ENCODE data around the gene RBMS3.
"Not testable (repeated sequence)": the region's sequence is repeated elsewhere in the genome, so short reads cannot be mapped to it uniquely, and the experiment has no call there.

Gene RBMS3

GRCh38 chr3:29280404-29281093 is at the start of gene RBMS3:
TSS of gene RBMS3 (plus strand) at chr3:29281071.
- peak; percentile 18 for DNase-seq

- DNase-seq, result not testable (repeated sequence)
Observed at GRCh38 chr3:29233126-29233525, 47.7 kb upstream of the RBMS3 start.

GRCh38 chr3:29236146-29236840 is 44.6 kb upstream of the RBMS3 start:
- DNase-seq, result no peak

DNA sequence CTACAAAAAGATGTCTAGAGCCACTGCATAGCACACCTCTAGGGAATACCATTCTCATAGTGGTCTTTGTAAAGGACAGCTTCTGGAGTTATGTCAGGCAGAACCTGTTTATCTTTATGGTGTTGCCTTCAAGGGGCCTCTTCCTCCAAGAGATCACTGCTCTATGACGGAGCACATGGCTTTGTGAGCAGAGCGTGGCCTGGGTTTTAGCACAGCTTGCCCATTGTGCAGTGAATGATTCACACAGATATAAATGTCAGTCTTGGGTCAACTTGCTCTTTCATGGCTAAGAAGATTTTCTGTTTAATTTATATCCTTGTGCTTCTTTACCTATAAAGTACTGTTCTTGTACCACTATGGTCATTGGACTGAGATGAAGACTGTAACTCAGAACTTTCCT is 41.5 kb upstream of the RBMS3 start:
- no peak for DNase-seq

DNA sequence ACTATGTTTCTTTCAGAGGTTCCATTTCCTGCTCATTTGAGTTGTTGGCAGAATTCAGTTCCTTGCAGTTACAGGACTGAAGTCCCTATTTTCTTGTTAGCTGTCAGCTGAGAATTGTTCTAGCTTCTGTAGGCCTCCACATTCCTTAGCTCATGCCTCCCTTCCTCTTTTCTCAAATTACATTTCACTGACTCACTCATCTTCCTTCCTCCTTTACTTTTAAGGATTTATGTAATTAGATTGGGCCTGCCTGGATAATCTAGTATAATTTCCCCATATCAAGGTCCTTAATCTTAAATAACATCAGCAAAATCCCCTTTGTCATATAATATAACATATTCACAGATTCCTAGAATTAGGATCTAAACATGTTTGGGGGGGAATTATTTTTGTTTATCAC is 40.6 kb upstream of the RBMS3 start:
- DNase-seq, result no peak

- DNase-seq, result no peak
Observed at GRCh38 chr3:29240887-29241286, 40.0 kb upstream of the RBMS3 start.

DNA sequence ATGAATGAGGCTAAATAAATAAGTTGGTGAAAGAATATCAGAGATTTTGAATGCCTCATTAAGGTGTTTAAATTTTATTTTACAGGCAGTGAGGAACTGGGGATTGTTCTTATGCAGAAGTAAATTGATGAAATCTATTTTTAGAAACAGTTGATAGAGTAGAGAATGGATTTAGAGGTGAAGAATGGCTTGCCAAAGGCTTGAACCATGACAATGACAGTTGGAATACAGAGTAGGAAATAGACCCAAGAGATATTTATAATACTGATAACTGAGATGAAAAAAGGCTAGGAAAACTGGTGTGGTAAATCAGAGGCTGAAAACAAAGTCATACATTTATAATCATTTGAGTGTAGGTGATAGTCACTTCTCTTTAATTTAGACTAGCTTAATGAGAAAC is 39.0 kb upstream of the RBMS3 start:
- DNase-seq, result no peak

- DNase-seq, result no peak
Observed at GRCh38 chr3:29242296-29242695, 38.6 kb upstream of the RBMS3 start.

DNA sequence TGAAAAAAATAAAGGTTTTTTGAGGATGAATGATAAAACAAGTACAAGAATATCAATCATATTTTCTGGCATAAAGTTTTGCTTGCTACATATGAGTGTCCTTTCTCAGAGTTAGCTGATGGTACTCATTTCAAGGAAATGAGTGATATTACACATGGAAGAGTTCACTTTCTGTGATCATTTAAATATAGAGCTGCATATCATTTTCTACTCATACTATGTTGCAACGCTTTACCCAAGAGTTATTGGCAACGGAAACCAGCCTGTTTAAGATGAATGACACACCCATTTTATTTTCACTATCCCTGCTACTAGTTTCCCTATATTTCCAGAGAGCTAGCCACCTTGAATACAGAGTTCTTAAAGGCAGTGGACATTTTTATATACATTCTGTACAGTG is 35.4 kb upstream of the RBMS3 start:
- no peak for DNase-seq

DNA sequence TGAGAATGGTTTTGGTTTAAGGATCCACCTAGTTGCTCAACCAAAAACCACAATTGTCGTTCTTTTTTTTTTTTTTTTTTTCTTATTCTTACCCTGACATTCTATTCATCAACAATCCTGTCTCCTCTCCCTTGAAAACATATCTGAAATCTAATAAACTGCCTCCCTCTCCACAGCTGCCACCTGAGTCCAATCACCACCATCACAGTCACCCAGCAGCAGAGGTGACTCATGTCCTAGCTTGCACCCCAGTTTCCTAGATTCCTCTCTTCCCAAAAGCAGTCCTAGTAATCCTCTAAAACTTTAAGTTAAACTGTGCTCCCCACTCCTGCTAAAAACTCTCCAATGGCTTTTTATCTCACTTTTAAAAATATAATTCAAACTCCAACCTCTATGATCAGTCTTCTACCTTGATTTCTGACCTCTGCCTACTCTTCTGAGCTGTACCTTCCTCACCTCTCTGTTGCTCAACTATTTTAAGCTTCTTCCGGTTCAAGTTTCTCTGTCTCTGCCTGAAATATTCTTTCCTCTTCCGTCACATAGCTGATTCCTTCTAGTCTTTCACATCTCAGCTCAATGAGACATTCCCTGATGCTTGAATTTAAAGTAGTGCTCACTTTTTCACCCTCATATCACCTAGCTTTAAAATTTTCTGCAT is 33.7 kb upstream of the RBMS3 start:
- no peak for DNase-seq

- no peak for DNase-seq
Observed at GRCh38 chr3:29249829-29250345, 31.0 kb upstream of the RBMS3 start.

DNA sequence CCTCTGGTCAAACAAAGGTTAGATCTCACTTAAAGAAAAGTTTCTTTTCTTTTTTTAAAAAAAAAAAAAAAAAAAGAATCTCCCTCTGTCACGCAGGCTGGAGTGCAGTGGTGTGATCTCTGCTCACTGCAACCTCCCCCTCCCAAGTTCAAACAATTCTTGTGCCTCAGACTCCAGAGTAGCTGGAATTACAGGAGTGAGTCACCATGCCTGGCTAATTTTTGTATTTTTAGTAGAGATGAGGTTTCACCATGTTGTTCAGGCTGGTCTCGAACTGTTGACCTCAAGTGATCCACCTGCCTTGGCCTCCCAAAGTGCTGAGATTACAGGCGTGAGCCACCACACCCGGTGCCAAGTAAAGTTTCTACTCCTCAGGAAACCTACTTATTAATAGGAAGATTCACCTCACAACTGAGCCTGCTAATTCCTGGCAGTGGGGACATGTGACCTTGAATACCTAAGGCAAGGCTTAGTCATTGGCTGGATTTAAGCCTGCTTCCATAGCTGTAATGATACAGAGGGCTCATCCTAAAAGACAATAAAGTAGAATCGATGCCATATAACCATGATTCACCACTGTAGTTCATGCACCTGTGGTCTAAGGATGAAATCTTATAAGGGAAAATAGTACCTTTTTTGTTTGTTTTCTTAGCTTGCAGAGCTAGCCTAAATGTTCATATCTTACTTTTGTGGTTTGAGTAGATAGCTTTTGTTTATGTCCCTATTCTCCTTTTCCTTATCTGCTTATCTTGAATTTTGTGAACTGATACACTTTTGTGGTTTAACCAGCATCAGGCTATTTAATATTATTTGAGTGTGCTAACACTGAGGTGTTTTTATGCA is 24.8 kb upstream of the RBMS3 start:
- DNase-seq, result no peak

DNA sequence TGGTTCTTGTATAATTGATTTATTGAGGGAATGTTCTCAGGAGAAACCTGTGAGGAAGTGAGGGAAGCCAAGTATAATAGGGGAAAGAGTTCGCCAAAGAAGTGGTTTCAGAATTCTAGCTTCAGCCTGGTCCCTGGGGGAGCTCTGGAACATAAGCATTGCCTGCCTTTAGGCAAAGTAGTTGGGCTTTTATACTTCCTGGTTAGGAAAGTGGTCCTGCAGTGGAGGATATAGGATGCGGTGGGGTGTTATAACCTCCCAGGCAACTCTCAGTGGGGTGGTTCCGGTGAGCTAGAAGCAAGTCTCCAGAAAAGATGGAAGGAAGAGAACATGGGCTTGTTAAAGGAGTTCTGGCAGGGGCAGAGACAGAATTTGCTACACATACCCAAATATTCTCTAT is 22.7 kb upstream of the RBMS3 start:
- no peak for DNase-seq

- no peak for DNase-seq
Observed at GRCh38 chr3:29261119-29261518, 19.8 kb upstream of the RBMS3 start.

DNA sequence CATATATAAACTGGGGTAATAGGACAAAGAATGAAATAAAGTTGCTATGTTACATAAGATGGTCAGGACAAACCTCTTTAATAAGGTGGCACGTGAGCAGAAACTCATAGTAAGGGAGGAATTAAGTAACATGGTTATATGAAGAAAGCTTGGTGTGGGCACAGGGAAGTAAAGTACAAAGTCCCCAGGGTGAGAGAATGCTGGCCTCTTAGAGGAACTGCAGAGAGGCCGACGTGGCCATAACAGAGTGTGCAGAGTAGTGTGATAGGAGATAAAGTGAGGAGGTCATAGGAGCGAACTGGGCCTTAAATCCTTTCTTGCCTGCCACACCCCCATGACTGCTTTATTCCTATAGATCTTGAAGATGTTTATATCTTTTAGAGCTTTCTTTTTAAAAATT is 17.4 kb upstream of the RBMS3 start:
- DNase-seq, result no peak

DNA sequence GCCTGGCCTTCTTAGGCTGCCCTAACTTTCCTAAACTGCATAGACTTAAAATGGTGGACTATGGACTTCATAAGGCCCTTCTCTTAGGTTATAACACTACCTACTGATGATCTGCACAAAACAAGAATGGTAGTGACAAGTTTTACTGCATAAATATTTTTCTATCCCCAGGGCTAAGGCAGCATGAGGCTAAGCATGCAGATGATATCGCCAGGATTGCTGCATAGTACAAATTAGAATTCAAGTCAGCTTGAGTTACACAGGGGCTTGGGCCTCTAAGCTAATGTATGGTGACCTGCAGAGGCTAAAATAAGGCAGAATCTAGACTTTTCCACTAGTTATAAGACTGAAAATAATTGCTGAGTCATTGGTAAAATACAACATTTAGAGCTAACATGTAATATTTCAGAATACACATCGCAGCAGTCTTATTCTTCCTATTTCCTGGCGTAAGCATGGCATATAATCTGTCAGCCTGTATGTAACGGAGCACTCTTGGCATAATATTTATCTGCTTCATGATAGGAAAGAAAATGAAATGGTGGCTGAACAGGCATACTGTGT is 15.3 kb upstream of the RBMS3 start:
- no peak for DNase-seq

- DNase-seq, result no peak
Observed at GRCh38 chr3:29267226-29267625, 13.6 kb upstream of the RBMS3 start.

DNA sequence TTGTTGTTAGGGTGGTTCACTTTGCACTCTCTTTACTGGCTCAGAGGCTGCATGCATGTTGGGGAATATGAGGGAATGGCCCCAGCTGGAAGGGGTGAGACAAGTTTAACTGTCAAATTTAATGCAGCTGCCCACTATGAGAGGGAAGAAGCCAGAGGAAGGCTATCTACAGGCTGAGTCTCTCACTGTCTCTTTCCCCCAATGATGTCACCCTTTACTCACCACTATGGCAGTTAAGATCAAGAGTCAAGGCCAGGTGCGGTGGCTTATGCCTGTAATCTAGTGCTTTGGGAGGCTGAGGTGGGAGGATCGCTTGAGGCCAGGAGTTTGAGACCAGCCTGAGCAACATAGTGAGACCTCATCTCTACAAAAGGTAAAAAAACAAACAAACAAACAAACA is 12.2 kb upstream of the RBMS3 start:
- no peak for DNase-seq

DNA sequence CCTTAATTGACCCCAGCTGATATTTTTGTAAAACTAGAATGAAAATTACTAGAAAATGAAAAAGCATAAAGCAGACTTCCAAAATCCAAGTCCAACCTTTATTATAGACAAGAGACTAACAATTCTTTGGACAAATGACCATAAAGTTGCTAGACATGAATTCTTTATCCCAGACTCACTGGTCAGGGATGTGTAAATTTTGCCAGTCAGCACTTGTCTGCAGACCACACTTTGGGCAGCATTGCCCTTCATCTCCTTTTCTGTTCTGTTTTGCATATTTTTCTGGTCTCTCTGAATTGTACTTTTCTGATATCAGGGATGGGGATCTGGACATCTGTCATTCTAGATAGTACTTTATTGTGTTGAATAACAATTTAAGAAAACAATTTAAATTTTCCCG is 10.1 kb upstream of the RBMS3 start:
- DNase-seq, result no peak

DNA sequence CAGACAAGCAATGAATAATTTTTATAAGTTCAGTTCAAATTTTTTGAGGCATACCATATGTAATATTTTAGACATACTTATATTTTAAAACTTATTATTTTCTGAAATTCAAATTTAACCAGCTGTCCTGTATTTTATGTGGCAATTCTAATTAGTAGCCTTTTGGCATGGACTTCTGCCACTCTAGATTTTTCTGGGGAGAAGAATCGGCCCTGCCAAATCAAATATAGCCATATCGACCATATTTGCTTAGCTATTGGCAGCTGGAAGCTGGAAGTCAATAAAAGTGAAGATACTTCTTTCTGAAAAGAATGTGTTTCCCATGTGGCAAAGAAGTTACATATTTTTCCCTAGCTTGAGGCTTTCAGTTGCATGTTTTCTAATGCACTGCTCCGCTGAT is 9.4 kb upstream of the RBMS3 start:
- DNase-seq, result no peak

DNA sequence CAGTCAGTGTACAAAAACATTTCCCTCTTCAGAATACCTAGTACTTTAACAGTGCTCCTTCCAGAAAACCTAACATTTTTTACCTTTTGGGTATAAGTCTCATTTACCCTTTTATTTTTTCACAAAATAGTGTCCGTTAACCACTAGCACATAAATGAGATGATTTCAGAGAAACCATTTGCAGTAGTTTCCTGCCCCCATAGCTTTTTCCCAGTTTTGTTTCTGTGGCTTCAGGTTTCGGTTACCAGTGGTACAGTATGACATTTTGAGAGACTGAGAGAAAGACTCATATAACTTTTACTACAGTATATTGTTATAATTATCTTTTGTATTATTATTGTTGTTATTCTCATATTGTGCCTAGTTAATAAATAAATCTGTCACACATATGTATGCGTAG is 6.2 kb upstream of the RBMS3 start:
- no peak for DNase-seq

DNA sequence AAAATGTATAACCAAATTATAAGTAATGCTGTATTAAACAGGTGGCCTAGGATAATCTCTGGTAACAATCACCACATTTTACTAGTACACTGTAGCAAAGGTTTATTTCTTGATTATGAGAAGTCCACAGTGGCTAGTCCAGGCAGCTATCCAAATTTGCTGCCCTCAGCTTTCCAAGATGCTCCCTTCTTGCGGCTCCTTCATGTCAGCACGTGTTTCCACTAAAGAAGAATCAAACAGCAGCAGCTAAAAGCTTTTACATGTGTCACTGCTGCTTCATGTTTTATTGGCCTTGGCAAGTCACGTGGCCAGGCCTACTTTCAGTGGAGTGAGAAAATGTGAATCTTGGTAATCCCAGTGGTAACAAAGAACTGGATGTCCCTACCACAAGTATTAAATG is 5.6 kb upstream of the RBMS3 start:
- DNase-seq, result no peak

DNA sequence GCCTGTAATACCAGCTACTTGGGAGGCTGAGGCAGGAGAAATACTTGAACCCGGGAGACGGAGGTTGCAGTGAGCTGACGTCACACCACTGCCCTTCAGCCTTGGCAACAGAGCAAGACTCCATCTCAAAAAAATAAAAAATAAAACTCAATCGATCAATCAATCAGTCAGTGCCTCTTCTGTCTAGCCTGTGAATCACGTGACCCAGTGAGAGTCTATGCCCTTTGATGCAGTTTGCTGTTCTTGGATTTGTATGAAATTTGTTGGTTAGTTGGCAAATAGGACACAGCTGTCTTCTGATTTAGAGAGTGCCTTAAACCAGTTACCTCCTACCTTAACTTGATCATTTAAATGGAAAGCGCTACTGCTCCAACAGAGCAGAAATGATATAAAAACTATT is 3.6 kb upstream of the RBMS3 start:
- DNase-seq, result no peak
